Measurements from ENCODE around the gene ATP13A5.

Gene ATP13A5

DNA sequence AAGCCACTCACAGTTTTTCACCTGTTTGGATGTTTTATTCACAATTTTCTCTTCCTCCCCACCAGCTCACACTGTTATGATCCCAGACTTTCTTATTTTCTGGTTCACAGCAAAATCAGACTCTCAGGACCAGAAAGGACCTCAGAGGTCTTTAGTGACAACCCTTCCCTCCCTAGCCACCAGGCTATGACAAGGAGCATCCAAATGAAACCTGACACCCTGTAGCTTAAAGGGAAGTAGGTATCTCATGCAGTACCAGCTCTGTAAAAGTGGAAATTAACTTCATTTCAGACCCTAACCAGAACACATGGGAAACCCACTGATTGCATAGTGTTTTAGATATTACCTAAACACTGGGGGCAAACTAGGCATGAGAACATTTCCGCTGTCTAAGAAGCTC, 45.3 kb downstream of the ATP13A5 start:
- H3K4me3 Mint-ChIP-seq: no peak overlapping the region
- H3K36me3 Mint-ChIP-seq (ENCODE audit: insufficient read depth): no peaks in the 10 kb centered on the region
- H3K27ac Mint-ChIP-seq: no peak overlapping the region
- no peaks in the 10 kb centered on the region for H3K27me3 Mint-ChIP-seq
- no peaks in the 10 kb centered on the region for H3K4me1 Mint-ChIP-seq (ENCODE audit: low read depth in 2 of 2)
- ATAC-seq (replicated peaks) (no peak), DNase-seq (no peak)
- peaks cover 0 to 5% of the 10 kb centered on the region in 2 donors for H3K9me3 Mint-ChIP-seq

DNA sequence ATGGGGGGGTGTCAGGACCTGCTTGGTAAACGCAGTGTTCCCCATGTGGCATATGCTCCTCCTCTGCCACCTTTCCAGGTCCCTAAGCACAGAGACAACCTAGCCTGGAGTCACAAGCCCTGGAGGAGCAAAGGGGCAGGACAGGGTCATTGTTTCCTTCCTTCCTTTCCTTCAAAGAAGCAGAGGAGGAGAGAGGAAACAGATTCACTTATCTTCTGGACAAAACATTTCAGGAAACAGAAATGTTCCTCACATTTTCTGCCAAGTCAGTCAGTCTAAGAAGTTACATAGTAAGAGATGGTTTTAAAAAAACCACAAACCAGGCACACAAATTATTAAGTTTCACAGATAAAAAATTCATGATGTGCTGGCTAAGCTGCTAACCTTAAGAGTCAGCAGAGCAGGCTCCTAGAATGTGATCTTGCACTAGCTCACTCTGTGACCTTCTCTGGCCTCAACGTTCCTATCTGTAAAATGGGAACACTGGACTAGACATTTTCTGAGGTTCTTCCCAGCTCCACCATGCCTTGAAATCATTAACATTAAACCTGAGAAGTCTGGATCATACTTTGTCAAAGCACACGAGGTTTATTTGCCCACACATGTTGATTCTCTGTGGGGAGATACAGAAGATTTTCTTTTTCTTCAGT, 47.9 kb downstream of the ATP13A5 start:
- ATAC-seq (replicated peaks): no peak
- no peak for DNase-seq
- H3K4me1 Mint-ChIP-seq (ENCODE audit: low read depth in 2 of 2): no peaks in the 10 kb centered on the region
- H3K27ac Mint-ChIP-seq: no peak overlapping the region
- no peaks in the 10 kb centered on the region for H3K36me3 Mint-ChIP-seq (ENCODE audit: insufficient read depth)
- peaks cover 0 to 5% of the 10 kb centered on the region in 2 donors for H3K9me3 Mint-ChIP-seq
- H3K27me3 Mint-ChIP-seq: no peaks in the 10 kb centered on the region
- no peak overlapping the region for H3K4me3 Mint-ChIP-seq

DNA sequence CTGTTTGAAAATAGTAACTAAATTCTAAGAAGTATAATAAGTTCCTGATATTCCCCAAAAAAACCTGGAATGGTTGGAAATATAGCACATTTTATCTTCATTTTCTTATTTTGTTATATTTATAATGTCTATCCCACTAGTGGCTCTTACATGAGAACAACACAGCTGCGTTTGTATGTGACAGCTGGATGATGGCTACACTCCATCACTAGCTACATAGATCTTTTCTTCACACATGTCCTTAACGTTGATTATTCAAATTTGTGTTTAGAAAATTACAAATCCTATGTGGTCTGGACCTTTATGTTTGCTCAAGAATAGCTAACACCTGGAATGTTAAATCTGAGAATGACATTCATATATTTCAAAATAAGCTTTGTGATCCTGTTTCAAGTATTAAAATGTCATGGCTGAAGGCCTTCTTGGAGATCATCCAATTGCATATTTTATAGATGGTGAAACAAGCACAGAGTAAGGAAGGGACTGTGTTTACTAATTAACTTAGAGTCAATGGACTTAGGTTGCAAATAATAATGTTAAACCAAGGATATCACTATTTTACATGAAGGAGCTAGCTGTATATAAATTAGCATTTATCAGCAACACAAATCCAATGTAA, 60.8 kb downstream of the ATP13A5 start:
- H3K4me1 Mint-ChIP-seq (ENCODE audit: low read depth in 2 of 2): no peaks in the 10 kb centered on the region
- no peak overlapping the region for H3K27ac Mint-ChIP-seq
- no peak for ATAC-seq (replicated peaks)

DNA sequence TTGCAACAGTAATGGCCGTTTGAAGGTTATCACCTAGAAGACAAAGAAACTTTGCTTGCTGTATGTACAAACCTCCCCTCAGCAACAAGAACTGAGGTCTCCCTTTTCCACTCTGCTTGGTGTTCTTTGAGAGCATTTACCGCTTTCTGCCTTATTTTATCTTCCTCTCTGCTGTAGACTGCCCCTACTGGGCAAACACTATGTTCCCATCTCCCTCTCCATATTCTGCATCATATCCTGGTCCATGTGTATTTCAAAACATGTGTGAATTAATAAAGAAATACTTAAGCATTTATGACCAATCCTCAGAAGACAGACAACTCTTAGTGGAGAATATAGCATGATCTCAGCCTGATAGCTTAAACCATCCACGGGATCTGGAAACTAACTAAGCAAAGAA, 64.4 kb downstream of the ATP13A5 start:
- Mint-ChIP-seq H3K4me1 (ENCODE audit: low read depth in 2 of 2) (no peaks in the 10 kb centered on the region), H3K4me3 (no peak overlapping the region), H3K27me3 (peaks cover 0 to 14% of the 10 kb centered on the region in 2 donors), H3K9me3 (peaks cover 0 to 2% of the 10 kb centered on the region in 2 donors), H3K27ac (no peak overlapping the region), H3K36me3 (ENCODE audit: insufficient read depth) (no peaks in the 10 kb centered on the region)
- DNase-seq (no peak), ATAC-seq (replicated peaks) (no peak)

More for the DNA sequence above, 60.8 kb downstream of the ATP13A5 start:
- H3K4me3 Mint-ChIP-seq: no peak overlapping the region
- peaks cover 0 to 2% of the 10 kb centered on the region in 2 donors for H3K9me3 Mint-ChIP-seq
- H3K27me3 Mint-ChIP-seq: no peaks in the 10 kb centered on the region
- DNase-seq: no peak
- H3K36me3 Mint-ChIP-seq (ENCODE audit: insufficient read depth): no peaks in the 10 kb centered on the region

DNA sequence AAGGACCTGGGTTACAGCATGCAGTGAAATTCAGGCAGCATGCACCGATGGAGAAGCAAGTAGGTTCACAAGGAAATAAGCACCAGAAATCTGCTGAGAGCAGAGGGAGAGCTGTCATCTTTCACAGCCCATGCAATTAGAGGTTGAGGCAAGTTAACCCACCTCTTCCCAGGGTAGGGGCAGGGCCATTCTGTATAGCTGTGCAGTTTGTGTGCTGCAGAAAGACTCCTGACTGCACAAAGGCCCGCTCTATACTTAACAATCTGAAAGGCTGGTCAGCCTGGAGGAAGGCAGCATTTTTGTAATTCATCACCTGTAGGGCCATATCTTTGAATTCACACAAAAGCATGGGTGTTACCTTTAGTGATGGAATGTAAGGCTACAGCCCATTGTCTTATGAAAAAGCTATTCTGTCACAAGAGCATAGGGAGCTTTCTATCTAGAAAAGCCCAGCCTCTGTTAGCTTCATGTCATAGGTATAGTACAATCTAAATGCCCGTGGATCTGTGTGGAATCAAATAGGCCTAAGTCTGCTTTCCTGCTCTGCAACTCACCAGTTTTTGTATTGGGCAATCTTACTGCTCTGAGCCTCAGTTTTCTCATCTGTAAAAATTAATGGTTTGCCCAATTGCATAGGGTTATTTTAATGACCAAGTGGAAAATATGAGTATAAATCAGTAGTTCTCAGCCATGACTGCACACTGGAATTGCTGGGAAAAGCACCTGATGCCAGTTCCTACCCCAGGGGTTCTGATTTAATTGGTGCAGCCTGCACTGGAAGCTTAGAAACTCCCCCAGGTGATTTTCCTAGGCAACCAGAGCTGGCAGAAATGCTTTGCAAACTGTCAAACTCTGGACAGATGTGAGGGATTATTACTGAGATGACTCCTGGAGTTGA, 65.2 kb downstream of the ATP13A5 start:
- no peak for DNase-seq
- no peaks in the 10 kb centered on the region for H3K4me1 Mint-ChIP-seq (ENCODE audit: low read depth in 2 of 2)
- H3K36me3 Mint-ChIP-seq (ENCODE audit: insufficient read depth): no peaks in the 10 kb centered on the region
- ATAC-seq (replicated peaks): no peak
- H3K4me3 Mint-ChIP-seq: no peak overlapping the region
- peaks cover 0 to 14% of the 10 kb centered on the region in 2 donors for H3K27me3 Mint-ChIP-seq
- no peak overlapping the region for H3K27ac Mint-ChIP-seq
- H3K9me3 Mint-ChIP-seq: peaks cover 0 to 2% of the 10 kb centered on the region in 2 donors

DNA sequence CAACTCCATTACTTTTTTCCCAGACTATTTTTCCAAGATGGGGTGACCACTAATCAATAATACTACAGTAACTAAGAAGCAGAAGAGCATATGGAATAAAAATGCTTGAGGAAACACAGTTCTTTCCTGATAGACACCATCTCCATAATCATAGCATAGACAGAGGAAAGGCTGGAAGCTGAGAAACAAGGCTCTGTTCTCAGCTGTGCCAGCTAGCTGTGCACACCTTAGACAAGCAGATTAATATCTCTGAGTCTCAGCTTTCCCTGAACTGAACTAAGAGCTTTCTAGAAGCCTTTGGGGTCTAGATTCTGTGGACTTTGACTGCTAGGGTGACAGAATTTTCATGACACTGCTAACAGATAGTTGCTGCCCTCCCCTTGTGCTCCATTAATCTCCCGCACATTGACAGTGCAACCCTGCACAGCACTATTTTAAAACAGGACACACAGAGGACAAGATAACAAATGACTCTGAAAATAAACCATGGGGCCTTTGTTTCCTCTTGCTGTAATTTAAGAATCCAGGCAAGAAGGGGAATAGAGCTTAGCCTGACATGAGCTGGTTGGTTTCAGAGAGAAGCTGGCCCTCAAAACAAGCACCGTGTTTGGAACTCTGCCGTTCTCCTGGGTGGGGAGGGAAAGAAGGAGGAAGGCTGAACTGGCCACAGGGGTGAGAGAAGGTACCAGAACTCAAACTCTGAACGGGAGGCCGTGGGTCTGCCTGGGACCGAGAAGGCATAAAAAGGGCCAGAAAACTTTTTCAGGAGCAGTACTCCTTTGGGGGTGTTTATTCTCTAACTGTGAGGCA, 67.4 kb downstream of the ATP13A5 start:
- no peak for DNase-seq
- Mint-ChIP-seq H3K36me3 (ENCODE audit: insufficient read depth) (no peaks in the 10 kb centered on the region), H3K27me3 (peaks cover 0 to 14% of the 10 kb centered on the region in 2 donors), H3K4me1 (ENCODE audit: low read depth in 2 of 2) (no peaks in the 10 kb centered on the region), H3K4me3 (no peak overlapping the region), H3K9me3 (peaks cover 0 to 2% of the 10 kb centered on the region in 2 donors), H3K27ac (no peak overlapping the region)
- ATAC-seq (replicated peaks): no peak

DNA sequence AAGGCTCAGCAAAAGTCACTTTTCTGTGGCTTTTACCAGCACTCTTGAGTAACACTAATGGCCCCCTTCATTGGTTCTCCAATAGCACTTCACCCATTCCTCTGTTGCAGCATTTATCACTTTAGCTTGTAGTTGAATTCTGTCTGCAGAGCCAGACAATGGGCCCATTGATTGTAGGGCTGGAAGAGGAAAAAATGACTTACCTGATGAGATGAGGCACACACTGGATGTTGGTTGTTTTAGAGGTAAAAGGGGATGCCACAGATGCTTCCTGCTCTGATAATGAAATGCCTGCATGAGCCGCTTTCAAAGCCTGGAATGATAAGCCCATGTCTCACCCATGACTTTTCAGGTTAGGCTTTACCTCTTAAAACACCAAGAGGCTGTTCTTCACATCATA, 73.2 kb downstream of the ATP13A5 start:
- DNase-seq (no peak), ATAC-seq (replicated peaks) (no peak)
- H3K9me3 Mint-ChIP-seq: no peaks in the 10 kb centered on the region
- H3K4me1 Mint-ChIP-seq (ENCODE audit: low read depth in 2 of 2): no peaks in the 10 kb centered on the region
- no peak overlapping the region for H3K4me3 Mint-ChIP-seq
- no peak overlapping the region for H3K27ac Mint-ChIP-seq
- peaks cover 0 to 4% of the 10 kb centered on the region in 2 donors for H3K27me3 Mint-ChIP-seq
- no peaks in the 10 kb centered on the region for H3K36me3 Mint-ChIP-seq (ENCODE audit: insufficient read depth)

DNA sequence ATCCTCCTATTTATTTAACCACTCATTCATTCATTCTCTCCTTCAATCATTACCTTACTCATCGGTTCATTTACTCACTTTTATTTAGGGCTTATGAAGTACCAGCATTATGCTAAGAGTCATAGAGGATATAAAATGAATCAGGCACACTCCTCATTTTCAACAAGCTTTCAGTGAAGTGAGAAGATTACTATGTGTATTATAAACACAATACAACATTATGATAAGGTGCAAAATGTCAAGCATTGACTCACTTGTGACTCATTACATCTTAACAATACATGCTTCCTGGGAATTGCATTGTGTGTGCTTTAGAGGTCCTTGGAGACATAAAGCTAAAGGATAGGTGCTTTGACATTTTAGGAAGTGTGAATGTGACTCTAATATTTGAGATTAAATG, 77.1 kb downstream of the ATP13A5 start:
- no peak overlapping the region for H3K4me3 Mint-ChIP-seq
- no peaks in the 10 kb centered on the region for H3K36me3 Mint-ChIP-seq (ENCODE audit: insufficient read depth)
- no peak overlapping the region for H3K27ac Mint-ChIP-seq
- DNase-seq: no peak
- H3K27me3 Mint-ChIP-seq: no peaks in the 10 kb centered on the region
- no peak for ATAC-seq (replicated peaks)
- no peaks in the 10 kb centered on the region for H3K4me1 Mint-ChIP-seq (ENCODE audit: low read depth in 2 of 2)
- no peaks in the 10 kb centered on the region for H3K9me3 Mint-ChIP-seq

DNA sequence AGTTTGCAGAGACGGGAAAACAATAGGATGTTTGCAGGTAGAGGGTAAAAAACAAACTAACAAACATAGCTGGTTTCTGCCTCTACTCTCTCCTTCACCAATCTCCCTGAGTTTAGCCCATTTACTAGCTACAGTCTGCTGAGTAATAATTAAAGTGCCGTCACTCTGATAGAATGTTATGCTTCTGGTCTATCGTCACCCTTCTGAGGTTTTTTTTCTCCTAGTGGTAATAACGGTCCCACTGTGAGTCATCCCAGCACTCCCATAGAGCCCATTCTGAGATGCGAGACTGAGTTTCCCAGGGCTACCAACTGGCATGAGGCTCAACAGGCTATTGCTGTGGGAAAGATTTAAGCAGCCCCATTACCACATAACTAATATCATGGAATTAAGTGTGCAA, 81.1 kb downstream of the ATP13A5 start:
- Mint-ChIP-seq H3K4me3 (no peak overlapping the region), H3K4me1 (ENCODE audit: low read depth in 2 of 2) (no peaks in the 10 kb centered on the region), H3K36me3 (ENCODE audit: insufficient read depth) (no peaks in the 10 kb centered on the region), H3K27ac (no peak overlapping the region), H3K9me3 (no peaks in the 10 kb centered on the region), H3K27me3 (no peaks in the 10 kb centered on the region)
- no peak for DNase-seq
- no peak for ATAC-seq (replicated peaks)

DNA sequence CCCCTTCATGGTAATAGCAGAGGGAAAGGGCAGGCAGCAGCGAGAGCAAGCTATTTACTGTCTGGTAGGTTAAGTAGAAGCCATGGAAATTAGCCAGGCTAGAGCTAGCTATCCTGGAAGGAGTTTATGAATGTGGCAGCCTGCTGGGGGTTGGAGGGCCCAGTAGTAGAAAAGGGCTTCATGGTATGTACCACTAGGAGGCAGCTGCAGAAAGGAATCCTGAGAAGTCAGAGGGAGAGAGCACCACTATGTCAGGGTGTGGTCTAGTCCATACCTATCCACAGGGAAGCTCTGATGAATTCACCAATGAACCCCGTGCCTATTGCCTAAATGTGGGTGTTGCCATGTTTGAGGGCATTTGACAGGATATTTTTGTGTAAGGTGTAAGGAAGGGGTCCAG, 82.6 kb downstream of the ATP13A5 start:
- Mint-ChIP-seq H3K9me3 (no peaks in the 10 kb centered on the region), H3K4me3 (no peak overlapping the region)

DNA sequence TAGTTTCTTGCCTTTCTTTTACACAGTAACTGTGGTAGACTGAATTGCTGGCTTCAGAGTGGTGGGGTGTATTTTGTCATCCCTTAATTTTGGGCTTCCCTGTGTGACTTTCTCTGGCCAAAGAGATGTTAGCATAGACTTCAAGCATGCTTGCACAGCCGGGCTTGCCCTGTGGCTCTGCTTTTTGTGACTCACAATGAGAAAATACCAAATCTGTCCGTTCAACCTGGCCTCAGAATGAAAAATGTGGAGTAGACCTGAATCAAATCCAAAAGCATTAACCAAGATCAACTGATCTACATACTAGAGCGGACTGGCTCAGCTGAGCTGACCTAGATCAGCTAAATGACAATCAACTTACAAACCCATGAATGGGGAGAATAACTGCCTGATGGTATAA, 86.2 kb downstream of the ATP13A5 start:
- no peak for ATAC-seq (replicated peaks)
- Mint-ChIP-seq H3K36me3 (ENCODE audit: insufficient read depth) (no peaks in the 10 kb centered on the region), H3K27ac (no peak overlapping the region), H3K27me3 (no peaks in the 10 kb centered on the region), H3K9me3 (peaks cover 0 to 6% of the 10 kb centered on the region in 2 donors), H3K4me3 (no peak overlapping the region), H3K4me1 (ENCODE audit: low read depth in 2 of 2) (no peaks in the 10 kb centered on the region)
- no peak for DNase-seq

More for the DNA sequence above, 82.6 kb downstream of the ATP13A5 start:
- no peak for DNase-seq
- Mint-ChIP-seq H3K27me3 (no peaks in the 10 kb centered on the region), H3K4me1 (ENCODE audit: low read depth in 2 of 2) (no peaks in the 10 kb centered on the region), H3K36me3 (ENCODE audit: insufficient read depth) (no peaks in the 10 kb centered on the region), H3K27ac (no peak overlapping the region)
- no peak for ATAC-seq (replicated peaks)

DNA sequence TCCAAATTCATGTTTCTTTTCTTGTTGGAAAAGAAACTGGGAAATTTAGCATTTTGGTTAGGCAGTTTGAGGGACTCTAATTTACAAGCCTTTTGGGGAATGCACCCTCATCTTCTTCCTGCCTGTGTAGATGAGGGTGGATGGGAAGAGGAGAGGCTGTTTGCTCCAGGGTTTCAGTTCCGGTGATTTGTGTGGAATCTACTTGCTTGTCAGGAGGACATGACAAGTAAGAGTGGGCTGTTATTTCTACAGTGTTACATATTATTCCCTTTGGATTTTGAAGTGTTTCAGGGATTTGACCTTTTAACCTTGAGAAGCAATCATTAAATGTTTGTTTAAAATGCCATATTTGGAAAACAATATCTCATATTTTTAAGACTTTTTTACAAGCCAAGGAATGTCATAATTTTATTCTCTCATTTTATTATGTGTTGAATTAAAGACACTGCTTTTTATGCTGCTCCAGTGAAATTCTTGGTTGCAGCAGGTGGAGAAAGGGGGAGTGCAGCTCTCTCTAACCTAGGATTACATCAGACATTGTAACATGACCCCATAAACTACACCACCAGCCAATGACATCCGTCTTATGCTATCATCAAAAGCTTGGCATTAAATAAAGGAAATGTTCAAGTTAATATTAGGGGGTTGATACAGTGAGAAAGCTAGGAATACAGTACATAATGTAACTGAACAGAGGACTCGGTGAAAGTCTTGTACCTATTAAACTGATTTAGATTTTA, 107.3 kb downstream of the ATP13A5 start:
- Mint-ChIP-seq H3K27me3 (no peaks in the 10 kb centered on the region), H3K27ac (no peak overlapping the region), H3K36me3 (ENCODE audit: insufficient read depth) (peaks cover 3% of the 10 kb centered on the region), H3K9me3 (no peaks in the 10 kb centered on the region), H3K4me1 (ENCODE audit: low read depth in 2 of 2) (no peaks in the 10 kb centered on the region), H3K4me3 (no peak overlapping the region)
- no peak for DNase-seq
- ATAC-seq (replicated peaks): no peak

DNA sequence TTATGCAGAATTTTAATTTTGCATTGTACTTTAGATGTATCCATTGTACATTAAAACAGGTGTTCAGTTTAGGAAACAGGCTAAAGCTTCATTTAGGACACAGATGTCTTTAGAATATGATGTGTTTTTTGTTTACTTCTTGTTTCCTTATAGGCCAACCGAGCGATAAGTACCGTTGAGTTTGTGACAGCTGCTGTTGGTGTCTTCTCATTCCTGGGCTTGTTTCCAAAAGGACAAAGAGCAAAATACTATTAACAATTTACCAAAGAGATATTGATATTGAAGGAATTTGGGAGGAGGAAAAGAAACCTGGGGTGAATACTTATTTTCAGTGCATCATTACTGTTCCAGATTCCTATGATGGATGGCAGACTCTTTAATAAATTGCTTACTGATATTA, 108.1 kb downstream of the ATP13A5 start:
- no peak overlapping the region for H3K27ac Mint-ChIP-seq
- no peak for DNase-seq
- peaks cover 3% of the 10 kb centered on the region for H3K36me3 Mint-ChIP-seq (ENCODE audit: insufficient read depth)
- H3K4me1 Mint-ChIP-seq (ENCODE audit: low read depth in 2 of 2): no peaks in the 10 kb centered on the region
- no peak for ATAC-seq (replicated peaks)
- no peaks in the 10 kb centered on the region for H3K9me3 Mint-ChIP-seq
- H3K4me3 Mint-ChIP-seq: no peak overlapping the region
- no peaks in the 10 kb centered on the region for H3K27me3 Mint-ChIP-seq

All from effector memory CD8-positive, alpha-beta T cell (primary cell).